A673 (cell line): ENCODE measurements around the gene RPRD1B. TPM values are rescaled to one million over a fixed set of nuclear protein-coding genes. Genes with fewer than 3 reads are reported as not detected.

Source experiments
- BruUV-seq: library from RNA; stranded (reverse); fragments of 400-500 nt; replicated peaks from 2 replicates; lab custom pipeline; 2021; lab: Mats Ljungman, UMichigan
- CTCF ChIA-PET: fragments of 300-600 bp; sonication (Branson Sonifier 250); formaldehyde crosslinking; loops from one replicate; lab custom pipeline; 2022; ENCODE audit warnings: antibody characterized with exemption; lab: Charles Lee
- POLR2A ChIA-PET: fragments of 300-600 bp; sonication (Branson Sonifier 250); formaldehyde crosslinking; loops from one replicate; lab custom pipeline; 2022; ENCODE audit warnings: antibody characterized with exemption; ENCODE audit not compliant: low non-redundant PET; lab: Charles Lee
- DNase-seq: peaks from one replicate; pipeline ENCODE4 v3.0.0-alpha.2; 2015; ENCODE audit warnings: low spot score
- H3K27ac ChIP-seq: fragments of 200-600 bp; sonication (generic); 2 replicates; pipeline ENCODE4 v1.5.1; 2016; ENCODE audit warnings: mixed run types, low read depth, mild to moderate bottlenecking, mixed read lengths, antibody characterized with exemption, low read length; ENCODE audit not compliant: poor library complexity, severe bottlenecking
- H3K27me3 ChIP-seq: fragments of 200-600 bp; sonication (generic); replicated peaks from 2 replicates; pipeline ENCODE4 v1.6.1; 2017; ENCODE audit warnings: mixed run types, low read depth, mild to moderate bottlenecking, mixed read lengths, antibody characterized with exemption, low read length; ENCODE audit not compliant: insufficient read depth, poor library complexity
- H3K36me3 ChIP-seq: fragments of 200-600 bp; sonication (generic); 2 replicates; pipeline ENCODE4 v1.6.1; 2016; ENCODE audit warnings: mixed run types, mild to moderate bottlenecking, mixed read lengths, antibody characterized with exemption, low read length; ENCODE audit not compliant: insufficient read depth, poor library complexity, severe bottlenecking
- H3K4me1 ChIP-seq: fragments of 200-600 bp; sonication (generic); 2 replicates; pipeline ENCODE4 v1.6.1; 2017; ENCODE audit warnings: mixed run types, mild to moderate bottlenecking, mixed read lengths, antibody characterized with exemption, low read length; ENCODE audit not compliant: insufficient read depth, poor library complexity, severe bottlenecking
- H3K4me3 ChIP-seq: fragments of 200-600 bp; sonication (generic); 2 replicates; pipeline ENCODE4 v1.5.1; 2016; ENCODE audit warnings: low read depth, mixed run types, mild to moderate bottlenecking, mixed read lengths, low read length; ENCODE audit not compliant: poor library complexity, severe bottlenecking
- H3K9me3 ChIP-seq: fragments of 200-600 bp; sonication (generic); 2 replicates; pipeline ENCODE4 v1.6.1; 2016; ENCODE audit warnings: mixed run types, low read depth, mild to moderate bottlenecking, mixed read lengths, antibody characterized with exemption, low read length; ENCODE audit not compliant: poor library complexity, severe bottlenecking
- EZH2 ChIP-seq: fragments of 200-600 bp; sonication (generic); IDR thresholded peaks from 2 replicates; pipeline ENCODE4 v1.6.1; 2017; ENCODE audit warnings: borderline replicate concordance, low read depth, mild to moderate bottlenecking, mixed read lengths, antibody characterized with exemption, low read length; ENCODE audit not compliant: poor library complexity, severe bottlenecking
- intact Hi-C: fragments of 100-400 bp; cut with micrococcal nuclease; formaldehyde crosslinking; loops from one replicate; pipeline ENCODE4 v1.10.0; 2022; ENCODE audit not compliant: unreplicated experiment
- total RNA-seq: library from RNA; stranded (reverse); gene quantifications from 2 replicates; pipeline ENCODE4 v1.2.3, GENCODE V29; 2021
- TF ChIP-seq, protein P1 (sequence below): fragments of 300-800, 200-600 bp; sonication (generic); conservative IDR thresholded peaks from 2 replicates; pipeline ENCODE4 v1.5.1; 2017; ENCODE audit warnings: low read depth, mild to moderate bottlenecking, antibody characterized with exemption, low read length, moderate library complexity, mixed read lengths

RPRD1B gene
- total RNA-seq, 1 experiment from 2014 or later: 36.1 TPM

DNA sequence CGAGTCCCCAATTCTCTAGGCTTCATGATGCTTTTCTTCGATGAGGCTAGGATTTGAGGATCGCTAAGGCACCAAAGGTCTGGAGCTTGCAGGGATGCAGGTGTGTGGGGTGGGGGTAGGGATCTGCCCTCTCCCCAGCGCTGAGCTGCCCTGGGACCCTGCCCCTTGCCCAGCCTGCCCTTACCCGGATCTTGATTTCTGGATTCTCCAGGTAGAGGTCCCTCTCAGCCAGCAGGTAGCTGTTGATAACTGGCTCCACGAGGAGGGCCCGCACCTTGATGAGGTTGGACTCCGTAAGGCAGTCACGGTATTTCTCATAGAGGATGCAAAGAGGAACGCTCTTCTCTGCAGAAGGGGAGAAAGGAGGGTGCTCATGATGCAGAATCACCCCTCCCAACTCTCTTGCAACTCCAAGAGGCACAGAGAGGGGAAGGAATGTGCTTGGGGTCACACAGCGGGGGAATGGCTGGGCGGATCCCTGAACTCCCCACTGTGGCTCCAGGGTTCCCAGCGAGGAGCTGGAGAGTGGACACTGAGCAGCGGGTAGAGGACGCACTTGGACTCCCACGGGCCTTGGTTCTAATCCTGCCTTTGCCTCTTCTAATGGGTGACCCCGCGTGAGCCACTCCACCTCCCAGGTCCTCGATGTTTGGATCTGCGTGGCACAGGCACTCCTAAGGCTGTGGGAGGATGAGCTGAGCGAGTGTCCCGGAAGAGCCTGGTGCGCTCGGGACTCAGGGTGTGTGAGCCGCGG lies 98.8 kb downstream of the RPRD1B start:
- Histone ChIP-seq H3K9me3 (no peaks in the 10 kb centered on the region), H3K27me3 (no peaks in the 10 kb centered on the region), H3K27ac (no peak overlapping the region), H3K36me3 (no peaks in the 10 kb centered on the region), H3K4me3 (no peak overlapping the region), H3K4me1 (no peaks in the 10 kb centered on the region)
- POLR2A ChIA-PET: no interaction called here
- no TSS peak for BruUV-seq
- intact Hi-C loops: no loop called here
- DNase-seq: no peak
- CTCF ChIA-PET: no interaction called here
- TF ChIP-seq, protein P1, sequence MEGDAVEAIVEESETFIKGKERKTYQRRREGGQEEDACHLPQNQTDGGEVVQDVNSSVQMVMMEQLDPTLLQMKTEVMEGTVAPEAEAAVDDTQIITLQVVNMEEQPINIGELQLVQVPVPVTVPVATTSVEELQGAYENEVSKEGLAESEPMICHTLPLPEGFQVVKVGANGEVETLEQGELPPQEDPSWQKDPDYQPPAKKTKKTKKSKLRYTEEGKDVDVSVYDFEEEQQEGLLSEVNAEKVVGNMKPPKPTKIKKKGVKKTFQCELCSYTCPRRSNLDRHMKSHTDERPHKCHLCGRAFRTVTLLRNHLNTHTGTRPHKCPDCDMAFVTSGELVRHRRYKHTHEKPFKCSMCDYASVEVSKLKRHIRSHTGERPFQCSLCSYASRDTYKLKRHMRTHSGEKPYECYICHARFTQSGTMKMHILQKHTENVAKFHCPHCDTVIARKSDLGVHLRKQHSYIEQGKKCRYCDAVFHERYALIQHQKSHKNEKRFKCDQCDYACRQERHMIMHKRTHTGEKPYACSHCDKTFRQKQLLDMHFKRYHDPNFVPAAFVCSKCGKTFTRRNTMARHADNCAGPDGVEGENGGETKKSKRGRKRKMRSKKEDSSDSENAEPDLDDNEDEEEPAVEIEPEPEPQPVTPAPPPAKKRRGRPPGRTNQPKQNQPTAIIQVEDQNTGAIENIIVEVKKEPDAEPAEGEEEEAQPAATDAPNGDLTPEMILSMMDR: no peak
- TF ChIP-seq EZH2: no peak

DNA sequence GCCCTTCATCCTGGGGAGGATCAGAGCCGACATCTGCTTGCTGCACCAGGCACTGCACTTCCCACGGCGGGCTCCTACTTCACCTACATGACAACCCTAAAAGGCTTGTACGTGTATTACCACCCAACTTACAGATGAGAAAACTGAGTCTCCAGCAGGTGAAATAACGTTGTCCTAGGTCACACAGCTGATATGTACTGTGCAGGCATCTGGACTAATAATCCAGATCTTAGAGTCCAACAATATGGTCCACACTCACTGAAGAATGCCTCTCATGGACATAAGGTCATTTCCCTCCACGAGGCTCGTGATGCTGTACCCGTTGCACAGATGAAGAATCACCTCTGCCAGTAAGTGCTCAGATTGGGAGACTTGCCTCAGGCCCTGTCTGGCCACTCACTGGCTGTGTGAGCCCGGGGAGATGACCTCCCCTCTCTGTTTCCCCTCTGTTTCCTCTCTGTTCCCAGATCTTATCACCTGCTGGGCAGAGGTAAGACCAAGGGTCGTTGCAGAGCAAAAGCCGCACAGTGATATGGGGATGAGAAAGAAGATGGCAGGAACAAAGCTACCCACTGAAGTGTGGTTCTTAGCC lies 99.5 kb downstream of the RPRD1B start:
- Histone ChIP-seq H3K4me1 (no peaks in the 10 kb centered on the region), H3K27me3 (no peaks in the 10 kb centered on the region), H3K36me3 (no peaks in the 10 kb centered on the region), H3K27ac (no peak overlapping the region), H3K9me3 (no peaks in the 10 kb centered on the region), H3K4me3 (no peak overlapping the region)
- intact Hi-C loops: no loop called here
- ChIA-PET POLR2A (no interaction called here), CTCF (no interaction called here)
- TF ChIP-seq EZH2: no peak
- TF ChIP-seq, protein P1: no peak
- DNase-seq: no peak
- no TSS peak for BruUV-seq

DNA sequence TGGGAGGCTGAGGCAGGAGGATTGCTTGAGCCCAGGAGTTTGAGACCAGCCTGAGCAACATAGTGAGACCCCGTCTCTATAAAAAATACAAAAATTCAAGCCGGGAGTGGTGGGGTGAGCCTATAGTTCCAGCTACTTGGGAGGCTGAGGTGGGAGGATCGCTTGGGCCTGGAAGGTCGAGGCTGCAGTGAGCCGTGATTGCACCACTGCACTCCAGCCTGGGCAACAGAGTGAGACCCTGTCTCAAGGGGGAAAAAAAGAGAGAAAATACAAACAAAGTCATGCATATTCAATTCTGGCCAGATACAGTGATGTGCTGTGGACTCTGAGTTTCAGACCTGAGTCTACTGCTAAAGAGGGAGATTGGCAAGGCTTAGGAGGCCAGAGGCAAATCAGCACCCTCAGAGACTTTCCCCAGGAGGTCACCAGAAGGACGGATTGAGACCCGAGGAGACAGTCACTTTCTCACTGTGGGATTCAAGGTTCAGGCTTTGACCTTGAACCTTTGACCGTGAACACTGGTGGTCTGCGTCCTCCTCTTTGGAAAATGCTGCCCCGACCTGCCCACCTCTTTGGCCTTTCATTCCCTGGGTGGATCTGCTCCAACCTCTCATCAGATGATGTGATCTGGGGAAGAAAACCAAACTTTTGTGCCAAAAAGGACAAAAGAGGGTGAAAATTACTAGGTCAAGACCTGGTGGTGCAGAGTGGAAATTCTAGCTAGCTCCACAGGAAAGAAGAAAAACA lies 100.3 kb downstream of the RPRD1B start:
- no peaks in the 10 kb centered on the region for H3K9me3 ChIP-seq
- intact Hi-C loops: no loop called here
- no peaks in the 10 kb centered on the region for H3K4me1 ChIP-seq
- DNase-seq: no peak
- ChIA-PET POLR2A (no interaction called here), CTCF (no interaction called here)
- H3K36me3 ChIP-seq: no peaks in the 10 kb centered on the region
- no peak for TF ChIP-seq EZH2
- TF ChIP-seq, protein P1: no peak
- H3K27ac ChIP-seq: no peak overlapping the region
- no peaks in the 10 kb centered on the region for H3K27me3 ChIP-seq
- H3K4me3 ChIP-seq: no peak overlapping the region
- no TSS peak for BruUV-seq
